WTC11 (cell line): Measurements from ENCODE around the gene SWAP70. TPM values are rescaled to one million over a fixed set of nuclear protein-coding genes. Genes with fewer than 3 reads are reported as not detected.

Experiments
- ATAC-seq: fragments of 200-7000 bp; cut with Tn5 transposase; 2 replicates; pipeline ENCODE4 v1.10.0; 2021; ENCODE audit warnings: mild to moderate bottlenecking, moderate library complexity
- CTCF ChIA-PET: fragments of 300-600 bp; sonication (Branson Sonifier 250); formaldehyde crosslinking; loops from one replicate; lab custom pipeline; 2021; ENCODE audit warnings: antibody characterized with exemption; lab: Charles Lee
- POLR2A ChIA-PET: fragments of 350-600 bp; sonication (Branson Sonifier 250); formaldehyde crosslinking; loops from one replicate; lab custom pipeline; 2021; ENCODE audit warnings: antibody characterized with exemption; lab: Charles Lee
- DNase-seq: peaks from one replicate; pipeline ENCODE4 v3.0.0; 2021; ENCODE audit warnings: low spot score
- H3K27ac Mint-ChIP-seq: 2 replicates; pipeline ENCODE4 v1.8.0; 2021; ENCODE audit warnings: mixed read lengths
- H3K27me3 Mint-ChIP-seq: 2 replicates; pipeline ENCODE4 v1.8.0; 2021; ENCODE audit warnings: low read depth, mild to moderate bottlenecking, moderate library complexity, mixed read lengths
- H3K36me3 Mint-ChIP-seq: 2 replicates; pipeline ENCODE4 v1.8.0; 2021; ENCODE audit warnings: mixed read lengths
- H3K4me1 Mint-ChIP-seq: 2 replicates; pipeline ENCODE4 v1.8.0; 2022; ENCODE audit warnings: mixed read lengths
- H3K4me3 Mint-ChIP-seq: 2 replicates; pipeline ENCODE4 v1.8.0; 2021; ENCODE audit warnings: mild to moderate bottlenecking, moderate library complexity, mixed read lengths
- H3K9me3 Mint-ChIP-seq: 2 replicates; pipeline ENCODE4 v1.8.0; 2021; ENCODE audit warnings: mixed read lengths
- ATF6 ChIP-seq: sonication (generic); formaldehyde crosslinking; IDR thresholded peaks from 2 replicates; pipeline ENCODE4 v1.8.1; 2023; ENCODE audit warnings: mild to moderate bottlenecking, missing genetic modification reagents
- E2F1 ChIP-seq: sonication (generic); formaldehyde crosslinking; IDR thresholded peaks from 2 replicates; pipeline ENCODE4 v1.8.0; 2022; ENCODE audit warnings: mild to moderate bottlenecking, missing genetic modification reagents
- E2F5 ChIP-seq: sonication (generic); formaldehyde crosslinking; IDR thresholded peaks from 2 replicates; pipeline ENCODE4 v1.8.1; 2022; ENCODE audit warnings: mild to moderate bottlenecking, moderate library complexity, missing genetic modification reagents
- ESRRA ChIP-seq: sonication (generic); formaldehyde crosslinking; IDR thresholded peaks from 2 replicates; pipeline ENCODE4 v1.8.1; 2022; ENCODE audit warnings: mild to moderate bottlenecking, missing genetic modification reagents, borderline replicate concordance
- FOXJ3 ChIP-seq: sonication (generic); formaldehyde crosslinking; IDR thresholded peaks from 2 replicates; pipeline ENCODE4 v1.9.0; 2021; ENCODE audit warnings: missing genetic modification reagents, mild to moderate bottlenecking, borderline replicate concordance
- GABPB1 ChIP-seq: sonication (generic); formaldehyde crosslinking; IDR thresholded peaks from 2 replicates; pipeline ENCODE4 v1.8.1; 2023; ENCODE audit warnings: mild to moderate bottlenecking, missing genetic modification reagents
- GRHL2 ChIP-seq: fragments of 250-450 bp; sonication (Bioruptor Pico); IDR thresholded peaks from 2 replicates; pipeline ENCODE4 v1.8.0; 2022; ENCODE audit warnings: mild to moderate bottlenecking, moderate library complexity; ENCODE audit not compliant: insufficient replicate concordance, severe bottlenecking
- HMGXB4 ChIP-seq: sonication (generic); formaldehyde crosslinking; IDR thresholded peaks from 2 replicates; pipeline ENCODE4 v1.8.1; 2023; ENCODE audit warnings: mild to moderate bottlenecking, moderate library complexity, missing genetic modification reagents
- IRF1 ChIP-seq: sonication (generic); formaldehyde crosslinking; IDR thresholded peaks from 2 replicates; pipeline ENCODE4 v1.8.0; 2023; ENCODE audit warnings: missing genetic modification reagents
- JAZF1 ChIP-seq: fragments of 250-450 bp; sonication (Bioruptor Pico); IDR thresholded peaks from 2 replicates; pipeline ENCODE4 v1.9.0; 2021; ENCODE audit warnings: moderate library complexity, mild to moderate bottlenecking, inconsistent platforms
- NR3C1 ChIP-seq: sonication (generic); formaldehyde crosslinking; conservative IDR thresholded peaks from 2 replicates; pipeline ENCODE4 v1.8.1; 2023; ENCODE audit warnings: low read depth, mild to moderate bottlenecking, missing genetic modification reagents
- OVOL2 ChIP-seq: fragments of 250-450 bp; sonication (Bioruptor Pico); IDR thresholded peaks from 2 replicates; pipeline ENCODE4 v1.9.0; 2021; ENCODE audit warnings: mild to moderate bottlenecking, borderline replicate concordance
- SOX15 ChIP-seq: fragments of 250-450 bp; sonication (Bioruptor Pico); IDR thresholded peaks from 2 replicates; pipeline ENCODE4 v1.9.0; 2021; ENCODE audit warnings: mild to moderate bottlenecking
- SP1 ChIP-seq: sonication (generic); formaldehyde crosslinking; conservative IDR thresholded peaks from 2 replicates; pipeline ENCODE4 v1.8.1; 2022; ENCODE audit warnings: missing genetic modification reagents
- TEAD4 ChIP-seq: sonication (generic); formaldehyde crosslinking; IDR thresholded peaks from 2 replicates; pipeline ENCODE4 v1.8.0; 2022; ENCODE audit warnings: mild to moderate bottlenecking, missing genetic modification reagents
- ZBTB21 ChIP-seq: sonication (generic); formaldehyde crosslinking; IDR thresholded peaks from 2 replicates; pipeline ENCODE4 v1.8.1; 2023; ENCODE audit warnings: mild to moderate bottlenecking, missing genetic modification reagents, borderline replicate concordance
- ZNF281 ChIP-seq: sonication (generic); formaldehyde crosslinking; IDR thresholded peaks from 2 replicates; pipeline ENCODE4 v1.8.0; 2023; ENCODE audit warnings: mild to moderate bottlenecking, missing genetic modification reagents
- ZNF317 ChIP-seq: sonication (generic); formaldehyde crosslinking; IDR thresholded peaks from 2 replicates; pipeline ENCODE4 v1.8.1; 2023; ENCODE audit warnings: low read depth, mild to moderate bottlenecking, moderate library complexity, missing genetic modification reagents, borderline replicate concordance
- ZNF423 ChIP-seq: fragments of 250-450 bp; sonication (Bioruptor Pico); IDR thresholded peaks from 2 replicates; pipeline ENCODE4 v2.1.2; 2022; ENCODE audit warnings: mild to moderate bottlenecking, moderate library complexity
- ZSCAN18 ChIP-seq: fragments of 250-450 bp; sonication (Bioruptor Pico); IDR thresholded peaks from 2 replicates; pipeline ENCODE4 v2.1.2; 2022; ENCODE audit warnings: mild to moderate bottlenecking, moderate library complexity
- total RNA-seq: library from RNA; stranded (reverse); gene quantifications from 3 replicates; pipeline ENCODE4 v1.2.3, GENCODE V29; 2021

SWAP70 gene
- total RNA-seq, 1 experiment from 2014 or later: 24.1 TPM

GRCh38 chr11:9757809-9758636 lies 94.1 kb downstream of the SWAP70 start (continued):
- TF ChIP-seq JAZF1 (no peak), IRF1 (CRISPR knock-in tag) (no peak), HMGXB4 (CRISPR knock-in tag) (no peak; the same call in 1 of the 2 replicates), ATF6 (no peak), ZSCAN18 (no peak), NR3C1 (no peak), ZNF317 (CRISPR knock-in tag) (no peak)

- Mint-ChIP-seq H3K9me3 (no peaks in the 10 kb centered on the region), H3K4me3 (peak overlapping the region; percentile 61), H3K36me3 (no peaks in the 10 kb centered on the region), H3K27ac (no peak overlapping the region), H3K4me1 (peaks cover 43% of the 10 kb centered on the region), H3K27me3 (0 out of 2 replicates have a peak, but pooled peaks cover 3% of the 10 kb centered on the region)
- ATAC-seq (peak; percentile 22), DNase-seq (peak; percentile 49)
- ChIA-PET POLR2A (interaction anchor here (0.6 to 1.5 kb wide), 2 partner anchors 240 to 608 kb away, joined by 4 read pairs; no protein-coding TSS in a partner anchor), CTCF (interaction anchor here (0.7 to 3.3 kb wide), 37 partner anchors 8 to 693 kb away, joined by 3 to 23 read pairs (median 4); partner anchors contain the start of gene ADM)
- TF ChIP-seq GRHL2 (CRISPR knock-in tag) (no peak), E2F5 (CRISPR knock-in tag) (0 out of 2 replicates have a peak, but pooled peaks have one; percentile 6), SP1 (CRISPR knock-in tag) (0 out of 2 replicates have a peak, but pooled peaks have one; percentile 3), ESRRA (CRISPR knock-in tag) (0 out of 2 replicates have a peak, but pooled peaks have one; percentile 12), HMGXB4 (CRISPR knock-in tag) (no peak), E2F1 (CRISPR knock-in tag) (0 out of 2 replicates have a peak, but pooled peaks have one; percentile 71), FOXJ3 (no peak), ZBTB21 (CRISPR knock-in tag) (no peak), ZNF423 (CRISPR knock-in tag) (peak; percentile 91), SOX15 (CRISPR knock-in tag) (no peak), OVOL2 (CRISPR knock-in tag) (no peak), TEAD4 (CRISPR knock-in tag) (no peak), GABPB1 (CRISPR knock-in tag) (no peak), ZNF281 (CRISPR knock-in tag) (peak; percentile 59; the same call in 1 of the 2 replicates)
Measured at GRCh38 chr11:9758637-9759518, 95.0 kb downstream of the SWAP70 start.
